ENCODE measurements around the gene TAS2R42.

TAS2R42 gene

GRCh38 chr12:11143352-11143751, 43.4 kb downstream of the TAS2R42 start:
- DNase-seq, result no peak

- DNase-seq, result no peak
Observed at GRCh38 chr12:11136075-11136474, 50.7 kb downstream of the TAS2R42 start.
